NCI-H1436 (cell line): ENCODE data around the gene GPN1.
A peak's percentile ranks its signal among the peaks of the same experiment; 100 is the strongest.
"Not testable (repeated sequence)": the region's sequence is repeated elsewhere in the genome, so short reads cannot be mapped to it uniquely, and the experiment has no call there.

Experiments
- DNase-seq: peaks from one replicate; lab custom pipeline; 2025; lab: John Stamatoyannopoulos, UW

The GPN1 gene

DNA sequence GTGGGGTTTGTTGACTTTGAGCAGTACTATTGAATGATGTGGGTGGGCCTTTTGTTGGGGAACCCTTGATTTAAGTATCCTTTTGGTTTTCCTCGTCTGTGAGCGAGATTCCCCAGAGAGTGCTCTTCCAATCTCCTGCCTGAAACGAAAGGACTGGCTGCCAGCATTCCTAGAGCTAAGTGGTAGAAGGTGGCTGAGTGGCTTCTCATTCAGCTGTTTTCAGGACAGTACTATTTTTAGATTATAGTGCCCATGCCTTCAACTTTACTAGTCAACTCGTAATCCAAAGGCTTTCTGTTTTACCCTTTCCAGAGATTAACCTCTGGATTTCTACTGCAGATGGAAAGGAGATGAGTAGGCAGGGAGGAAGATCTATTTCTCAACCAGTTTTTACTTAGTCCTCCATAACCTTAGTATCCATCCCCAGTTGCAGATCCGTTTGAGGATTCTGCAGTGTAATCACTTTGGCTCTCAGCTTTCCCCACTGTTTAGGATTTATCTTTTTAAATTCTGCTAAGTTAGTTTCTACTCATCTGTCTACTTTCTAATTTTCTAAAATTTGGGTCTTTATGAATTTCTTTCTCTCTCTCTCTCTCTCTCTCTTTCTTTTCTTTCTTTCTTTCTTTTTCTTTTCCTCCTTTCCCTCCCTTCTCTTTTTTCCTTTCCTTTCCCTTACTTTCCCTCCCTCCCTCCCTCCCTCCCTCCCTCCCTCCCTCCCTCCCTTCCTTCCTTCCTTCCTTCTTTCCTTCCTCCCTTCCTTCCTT lies 44.1 kb downstream of the GPN1 start:
- no peak for DNase-seq

DNA sequence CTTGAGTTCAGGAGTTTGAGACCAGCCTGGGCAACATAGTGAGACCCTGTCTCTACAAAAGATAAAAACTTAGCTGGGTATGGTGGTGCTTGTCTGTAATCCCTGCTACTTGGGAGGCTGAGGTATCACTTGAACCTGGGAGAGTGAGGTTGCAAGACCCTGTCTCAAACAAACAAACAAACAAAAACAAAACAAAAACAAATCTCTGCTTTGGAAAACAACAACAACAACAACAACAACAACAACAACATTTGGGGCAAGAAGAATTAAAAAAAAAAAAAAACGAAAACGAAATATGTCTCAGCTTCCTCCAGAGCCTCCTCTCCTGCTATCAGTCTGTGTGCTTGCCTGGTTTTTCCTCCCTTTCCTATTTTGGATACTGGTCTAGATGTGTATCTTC lies 51.7 kb downstream of the GPN1 start:
- DNase-seq = no peak

DNA sequence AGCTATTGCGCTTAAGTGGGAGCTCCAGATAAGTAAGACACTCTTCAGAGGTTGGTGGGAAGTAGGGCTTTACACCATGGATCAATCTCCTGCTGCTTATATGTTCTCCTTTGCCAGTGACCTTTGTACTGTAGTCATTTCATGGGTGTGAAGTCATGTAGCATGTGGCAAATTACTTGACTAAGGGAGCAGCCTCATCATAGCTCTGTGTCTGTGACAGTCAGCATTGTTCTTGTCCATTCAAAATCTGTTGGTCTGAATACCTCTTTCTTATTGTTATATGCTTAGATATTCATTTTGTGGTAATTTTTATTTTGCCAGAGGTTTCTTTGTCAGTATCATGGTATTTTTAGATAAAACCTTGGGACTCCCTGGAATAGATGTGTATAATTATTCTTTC lies 53.0 kb downstream of the GPN1 start:
- DNase-seq = no peak

DNA sequence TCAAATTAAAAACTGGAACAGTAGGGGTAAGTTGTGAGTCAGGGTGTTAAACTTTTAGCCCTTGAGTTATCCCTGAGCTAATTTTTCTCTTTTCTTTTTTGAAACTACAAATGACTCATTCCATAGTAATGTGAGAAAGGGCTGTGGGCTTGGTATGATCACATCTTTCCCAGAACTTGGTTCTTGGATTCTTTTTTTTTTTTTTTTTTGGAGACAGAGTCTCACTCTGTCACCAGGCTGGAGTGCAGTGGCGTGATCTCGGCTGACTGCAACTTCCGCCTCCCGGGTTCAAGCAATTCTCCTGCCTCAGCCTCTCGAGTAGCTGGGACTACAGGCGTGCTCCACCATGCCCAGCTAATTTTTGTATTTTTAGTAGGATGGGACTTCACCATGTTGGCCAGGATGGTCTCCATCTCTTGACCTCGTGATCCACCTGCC lies 53.5 kb downstream of the GPN1 start:
- not testable (repeated sequence) for DNase-seq

DNA sequence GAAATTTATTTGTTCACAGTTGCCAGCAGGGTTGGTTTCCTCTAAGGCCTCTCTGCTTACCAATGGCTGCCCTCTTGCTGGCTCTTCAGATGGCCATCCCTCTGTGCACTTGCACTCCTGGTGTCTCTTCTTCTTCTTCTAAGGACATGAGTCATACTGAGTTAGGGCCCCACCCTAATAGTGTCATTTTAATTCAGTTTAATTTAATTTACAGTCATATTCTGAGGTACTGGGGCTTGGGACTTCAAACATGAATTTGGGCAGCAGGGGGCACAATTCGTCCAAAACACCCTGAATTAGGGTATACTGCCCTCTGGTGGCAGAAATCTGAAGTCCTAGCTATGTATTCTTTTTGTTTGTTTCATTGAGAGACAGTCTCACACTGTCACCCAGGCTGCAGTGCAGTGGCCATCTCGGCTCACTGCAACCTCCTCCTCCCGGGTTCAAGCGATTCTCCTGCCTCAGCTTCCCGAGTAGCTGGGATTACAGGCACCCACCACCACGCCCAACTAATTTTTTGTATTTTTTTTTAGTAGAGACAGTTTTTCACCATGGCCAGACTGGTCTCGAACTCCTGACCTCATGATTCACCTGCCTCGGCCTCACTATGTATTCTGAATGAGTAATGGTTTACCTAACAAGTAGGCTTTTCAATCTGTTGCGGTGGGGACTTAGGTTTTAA lies 54.7 kb downstream of the GPN1 start:
- DNase-seq = peak; percentile 85

DNA sequence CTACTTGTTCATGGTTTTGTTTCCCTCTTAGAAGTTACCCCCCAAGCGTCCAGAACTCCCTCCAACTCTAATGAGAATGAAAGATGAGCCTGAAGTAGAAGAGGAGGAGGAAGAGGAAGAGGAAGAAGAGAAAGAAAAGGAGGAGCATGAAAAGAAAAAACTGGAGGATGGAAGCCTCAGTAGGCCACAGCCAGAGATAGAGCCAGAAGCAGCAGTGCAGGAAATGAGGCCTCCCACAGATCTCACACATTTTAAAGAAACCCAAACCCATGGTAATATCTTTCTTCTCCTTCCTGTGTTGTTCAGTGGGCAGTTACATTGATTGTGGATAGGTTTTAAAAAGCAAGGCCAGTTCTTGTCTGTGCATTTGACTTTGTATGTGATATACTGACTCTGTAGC lies 56.2 kb downstream of the GPN1 start:
- DNase-seq = not testable (repeated sequence)

DNA sequence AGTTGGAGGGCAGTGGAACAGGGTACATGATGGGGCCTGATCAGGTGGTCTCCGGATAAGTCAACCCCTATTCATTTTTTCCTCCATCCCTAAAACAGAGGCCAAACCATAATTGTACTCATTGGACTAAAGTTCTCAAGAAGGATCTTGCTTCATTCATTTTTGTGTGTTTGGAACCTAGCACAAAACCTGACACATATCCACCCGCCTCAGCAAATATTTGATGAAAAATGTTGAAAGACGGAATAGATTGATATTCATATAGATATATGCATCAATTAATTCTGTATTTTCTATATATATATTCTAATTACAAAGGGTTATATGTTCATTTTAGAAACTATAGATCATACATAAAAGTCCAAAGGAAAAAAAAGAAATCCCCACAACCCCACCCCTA lies 56.7 kb downstream of the GPN1 start:
- DNase-seq = no peak

DNA sequence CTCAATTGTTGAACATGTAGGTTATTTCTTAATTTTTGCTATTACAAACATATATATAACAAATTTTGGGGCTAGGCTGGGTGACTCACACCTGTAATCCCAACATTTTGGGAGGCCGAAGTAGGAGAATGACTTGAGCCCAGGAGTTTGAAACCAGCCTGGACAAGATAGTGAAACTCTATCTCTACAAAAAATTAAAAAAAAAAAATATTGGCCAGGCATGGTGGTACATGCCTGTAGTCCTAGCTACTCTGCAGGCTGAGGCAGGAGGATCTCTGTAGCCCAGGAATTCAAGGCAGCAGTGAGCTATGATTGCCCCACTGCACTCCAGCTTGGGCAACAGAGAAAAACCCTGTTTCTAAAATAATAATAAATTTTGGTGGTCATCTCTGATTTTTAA lies 58.4 kb downstream of the GPN1 start:
- DNase-seq = no peak

DNA sequence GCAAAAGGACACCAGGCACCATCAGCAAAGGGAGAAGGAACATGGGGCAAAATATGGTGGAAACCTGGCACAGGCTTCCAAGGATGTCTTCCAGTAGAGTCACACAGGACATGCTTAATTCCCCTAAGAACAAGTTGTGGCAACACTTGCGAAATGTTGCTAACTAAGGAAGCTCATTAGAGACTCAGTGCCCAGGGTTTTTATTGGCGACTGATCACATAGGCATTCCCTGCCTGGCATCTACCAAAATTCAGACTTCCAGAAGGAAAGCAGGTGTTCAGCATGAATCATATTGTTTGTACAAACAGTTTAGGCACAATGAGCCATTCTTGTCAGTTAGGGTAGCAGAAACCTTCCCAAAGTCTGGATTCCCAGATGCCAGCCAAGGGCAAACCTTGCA lies 60.6 kb downstream of the GPN1 start:
- DNase-seq = no peak

DNA sequence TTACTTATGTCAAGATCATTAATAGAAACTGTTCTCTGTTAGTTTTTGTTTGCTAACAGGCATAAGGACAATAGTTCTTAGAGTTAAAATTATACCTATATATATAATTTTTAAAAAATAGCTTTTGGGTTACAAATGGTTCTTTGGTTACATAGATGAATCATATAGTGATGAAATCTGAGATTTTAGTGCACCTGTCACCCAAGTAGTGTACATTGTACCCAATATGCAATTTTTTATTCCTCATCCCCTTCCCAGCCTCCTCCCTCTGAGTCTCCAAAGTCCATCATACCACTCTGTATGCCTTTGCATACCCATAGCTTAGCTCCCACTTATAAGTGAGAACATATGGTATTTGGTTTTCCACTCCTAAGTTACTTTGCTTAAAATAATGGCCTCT lies 61.2 kb downstream of the GPN1 start:
- DNase-seq = no peak

DNA sequence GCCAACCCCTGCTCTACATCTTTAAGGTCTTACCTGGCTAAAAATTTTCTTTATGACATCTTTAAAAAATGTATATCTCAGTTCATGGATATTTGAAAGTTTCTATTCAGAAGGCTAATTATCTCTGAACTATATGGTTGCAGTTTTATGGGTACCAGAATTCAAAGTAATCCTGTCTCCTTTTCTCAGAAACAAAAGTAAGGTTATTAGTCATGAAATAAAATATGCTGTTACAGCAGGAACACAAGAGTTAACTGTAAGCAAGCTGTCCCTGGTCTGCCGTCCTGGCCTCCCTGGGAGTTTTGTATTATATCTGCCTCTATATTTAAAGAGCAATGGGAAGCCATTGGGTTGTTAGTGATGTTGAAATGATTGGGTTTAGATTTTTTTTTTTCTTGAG lies 68.8 kb downstream of the GPN1 start:
- DNase-seq = no peak
